ENCODE measurements around the gene GTF2B.
"Not testable (repeated sequence)": the region's sequence is repeated elsewhere in the genome, so short reads cannot be mapped to it uniquely, and the experiment has no call there.

The GTF2B gene

GRCh38 chr1:88891318-88891950 is at the start of gene GTF2B:
Gene GTF2B, minus strand, starts transcription at chr1:88891567. Its CDS starts 68 bp downstream, at chr1:88891499.
- DNase-seq = peak; percentile 92

GRCh38 chr1:88938528-88938927 is 47.2 kb upstream of the GTF2B start:
- DNase-seq = not testable (repeated sequence)

GRCh38 chr1:88936760-88937342 is 45.5 kb upstream of the GTF2B start:
- no peak for DNase-seq

GRCh38 chr1:88936223-88936523 is 44.8 kb upstream of the GTF2B start:
- no peak for DNase-seq

GRCh38 chr1:88935522-88936222 is 44.3 kb upstream of the GTF2B start:
- DNase-seq = peak; percentile 33

- DNase-seq = not testable (repeated sequence)
Observed at GRCh38 chr1:88930176-88930575, 38.8 kb upstream of the GTF2B start.

GRCh38 chr1:88923224-88923623 is 31.9 kb upstream of the GTF2B start:
- no peak for DNase-seq

- no peak for DNase-seq
Observed at GRCh38 chr1:88922214-88922613, 30.8 kb upstream of the GTF2B start.

- DNase-seq = no peak
Observed at GRCh38 chr1:88920845-88921244, 29.5 kb upstream of the GTF2B start.

GRCh38 chr1:88917321-88918025 is 26.1 kb upstream of the GTF2B start:
- no peak for DNase-seq

- no peak for DNase-seq
Observed at GRCh38 chr1:88916883-88917282, 25.5 kb upstream of the GTF2B start.

- not testable (repeated sequence) for DNase-seq
Observed at GRCh38 chr1:88911800-88912199, 20.4 kb upstream of the GTF2B start.

- DNase-seq = no peak
Observed at GRCh38 chr1:88911161-88911560, 19.8 kb upstream of the GTF2B start.

GRCh38 chr1:88910401-88910800 is 19.0 kb upstream of the GTF2B start:
- no peak for DNase-seq

- no peak for DNase-seq
Observed at GRCh38 chr1:88900883-88901282, 9.5 kb upstream of the GTF2B start.

GRCh38 chr1:88897070-88897730 is 5.8 kb upstream of the GTF2B start:
- no peak for DNase-seq

- no peak for DNase-seq
Observed at GRCh38 chr1:88892357-88892877, 1.1 kb upstream of the GTF2B start.

GRCh38 chr1:88891951-88892340 is 579 bp upstream of the GTF2B start:
- DNase-seq = no peak

- peak; percentile 35 for DNase-seq
Observed at GRCh38 chr1:88890791-88891317, 513 bp downstream of the GTF2B start.

GRCh38 chr1:88890131-88890530 is 1.2 kb downstream of the GTF2B start:
- DNase-seq = no peak

- no peak for DNase-seq
Observed at GRCh38 chr1:88888750-88889149, 2.6 kb downstream of the GTF2B start.

GRCh38 chr1:88885933-88886332 is 5.4 kb downstream of the GTF2B start:
- no peak for DNase-seq

- DNase-seq = no peak
Observed at GRCh38 chr1:88883156-88883555, 8.2 kb downstream of the GTF2B start.

Measured in CD4-positive, alpha-beta T cell treated with Interleukin-6 for 4 hours (primary cell).